Testis (tissue), 2 donors: ENCODE results near the gene ACADS.

Source experiments
- POLR2A ChIP-seq: fragments of 450-650 bp; IDR thresholded peaks from one replicate; pipeline ENCODE4 v1.6.1; 2017; ENCODE audit warnings: antibody characterized with exemption, mild to moderate bottlenecking, moderate library complexity
- TF ChIP-seq, protein P1 (sequence below), 3 experiments: fragments of 450-650 bp in 2 of 3; fragments of 200-600 bp in 1 of 3; sonication (generic) in 1 of 3; IDR thresholded peaks; one replicate each; pipeline ENCODE4 v1.5.1; 2016 to 2019; ENCODE audit warnings: antibody characterized with exemption in 3 of 3, mild to moderate bottlenecking in 2 of 3, moderate library complexity in 1 of 3

DNA sequence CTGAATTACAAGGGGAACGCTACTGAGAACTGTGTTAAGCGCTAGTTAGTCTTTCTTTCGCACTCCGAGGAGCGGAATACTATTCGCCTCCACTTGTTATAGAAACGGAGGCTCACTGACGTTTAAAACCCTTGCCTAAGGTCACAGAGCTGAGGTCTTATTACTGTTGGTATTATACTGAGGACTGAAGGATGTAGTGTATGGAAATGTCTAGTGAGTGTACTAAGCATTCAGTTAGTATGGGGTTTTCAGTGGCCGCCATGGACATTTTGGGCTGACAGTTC lies 826 bp downstream of the ACADS start:
- TF ChIP-seq, protein P1, sequence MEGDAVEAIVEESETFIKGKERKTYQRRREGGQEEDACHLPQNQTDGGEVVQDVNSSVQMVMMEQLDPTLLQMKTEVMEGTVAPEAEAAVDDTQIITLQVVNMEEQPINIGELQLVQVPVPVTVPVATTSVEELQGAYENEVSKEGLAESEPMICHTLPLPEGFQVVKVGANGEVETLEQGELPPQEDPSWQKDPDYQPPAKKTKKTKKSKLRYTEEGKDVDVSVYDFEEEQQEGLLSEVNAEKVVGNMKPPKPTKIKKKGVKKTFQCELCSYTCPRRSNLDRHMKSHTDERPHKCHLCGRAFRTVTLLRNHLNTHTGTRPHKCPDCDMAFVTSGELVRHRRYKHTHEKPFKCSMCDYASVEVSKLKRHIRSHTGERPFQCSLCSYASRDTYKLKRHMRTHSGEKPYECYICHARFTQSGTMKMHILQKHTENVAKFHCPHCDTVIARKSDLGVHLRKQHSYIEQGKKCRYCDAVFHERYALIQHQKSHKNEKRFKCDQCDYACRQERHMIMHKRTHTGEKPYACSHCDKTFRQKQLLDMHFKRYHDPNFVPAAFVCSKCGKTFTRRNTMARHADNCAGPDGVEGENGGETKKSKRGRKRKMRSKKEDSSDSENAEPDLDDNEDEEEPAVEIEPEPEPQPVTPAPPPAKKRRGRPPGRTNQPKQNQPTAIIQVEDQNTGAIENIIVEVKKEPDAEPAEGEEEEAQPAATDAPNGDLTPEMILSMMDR (IDR thresholded peaks at IDR 0.05): no peak
- TF ChIP-seq POLR2A: no peak
